ENCODE measurements around the gene SZRD1.

- TF ChIP-seq CTCF (conservative IDR thresholded peaks at IDR 0.05) (no peak), EZH2 (IDR thresholded peaks at IDR 0.05; ENCODE audit: low read depth) (no peak)
Measured at GRCh38 chr1:16434007-16434406, 67.0 kb downstream of the SZRD1 start.
